Activated naive CD4-positive, alpha-beta T cell treated with anti-CD3 and anti-CD28 coated beads, Interleukin-2, amount 10 ng/mL, durations not matched to agents 7 days and 5 days (primary cell): Measurements from ENCODE around the gene SUGCT.

Experiments
- CTCF ChIA-PET: fragments of 350-600 bp; sonication (Branson Sonifier 250); formaldehyde crosslinking; loops from one replicate; lab custom pipeline; 2021; ENCODE audit warnings: antibody characterized with exemption; lab: Charles Lee
- DNase-seq: peaks from one replicate; pipeline ENCODE4 v3.0.0-alpha.2; 2020
- H3K27ac Mint-ChIP-seq: one replicate; pipeline ENCODE4 v1.8.0; 2021; ENCODE audit warnings: mild to moderate bottlenecking, moderate library complexity, mixed read lengths
- H3K27me3 Mint-ChIP-seq: one replicate; pipeline ENCODE4 v1.8.0; 2021; ENCODE audit warnings: mild to moderate bottlenecking, mixed read lengths
- H3K36me3 Mint-ChIP-seq: one replicate; pipeline ENCODE4 v1.8.0; 2021; ENCODE audit warnings: mixed read lengths
- H3K4me1 Mint-ChIP-seq: one replicate; pipeline ENCODE4 v1.8.0; 2021; ENCODE audit warnings: mixed read lengths
- H3K4me3 Mint-ChIP-seq: one replicate; pipeline ENCODE4 v1.8.0; 2021; ENCODE audit warnings: mild to moderate bottlenecking, moderate library complexity, mixed read lengths
- H3K9me3 Mint-ChIP-seq: one replicate; pipeline ENCODE4 v1.8.0; 2021; ENCODE audit warnings: mixed read lengths

Gene SUGCT

DNA sequence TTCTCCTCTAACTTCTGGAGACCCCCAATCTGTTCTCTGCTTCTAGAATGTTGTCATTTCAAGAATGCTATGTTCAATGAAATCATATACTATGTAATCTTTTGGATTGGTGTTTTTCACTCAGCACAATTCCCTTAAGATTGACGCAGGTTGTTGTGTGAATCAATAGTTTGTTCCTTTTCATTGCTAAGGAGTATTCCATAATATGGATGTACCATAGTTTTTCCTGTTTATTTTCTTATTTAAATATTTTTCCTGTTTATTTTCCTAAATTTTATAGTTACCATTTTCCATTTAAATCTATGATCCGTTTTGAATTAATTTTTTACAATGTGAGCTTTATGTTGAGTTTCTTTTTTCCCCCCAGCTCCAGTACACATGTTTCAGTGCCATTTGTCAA is 604.5 kb downstream of the SUGCT start:
- H3K9me3 Mint-ChIP-seq, result no peaks in the 10 kb centered on the region
- no peaks in the 10 kb centered on the region for H3K4me1 Mint-ChIP-seq
- no peaks in the 10 kb centered on the region for H3K27me3 Mint-ChIP-seq
- CTCF ChIA-PET, result no interaction called here
- H3K4me3 Mint-ChIP-seq, result no peak overlapping the region
- no peak for DNase-seq
- H3K36me3 Mint-ChIP-seq, result no peaks in the 10 kb centered on the region
- H3K27ac Mint-ChIP-seq, result no peak overlapping the region

DNA sequence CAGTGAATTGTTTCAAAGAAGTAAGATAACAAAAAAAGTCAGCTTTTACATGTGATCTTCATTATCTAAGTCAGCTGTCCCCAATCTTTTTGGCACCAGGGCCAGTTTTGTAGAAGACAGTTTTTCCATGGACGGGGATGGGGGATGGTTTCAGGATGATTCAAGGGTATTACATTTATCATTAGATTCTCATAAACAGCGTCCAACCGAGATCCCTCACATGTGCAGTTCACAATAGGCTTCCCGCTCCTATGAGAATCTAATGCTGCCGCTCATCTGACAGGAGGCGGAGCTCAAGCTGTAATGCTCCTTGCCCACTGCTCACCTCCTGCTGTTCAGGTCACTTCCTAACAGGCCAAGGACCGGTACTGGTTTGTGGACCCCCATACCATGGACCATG is 607.5 kb downstream of the SUGCT start:
- Mint-ChIP-seq H3K9me3 (no peaks in the 10 kb centered on the region), H3K27ac (no peak overlapping the region), H3K27me3 (no peaks in the 10 kb centered on the region), H3K4me3 (no peak overlapping the region), H3K4me1 (no peaks in the 10 kb centered on the region), H3K36me3 (no peaks in the 10 kb centered on the region)
- DNase-seq, result no peak
- CTCF ChIA-PET, result interaction anchor here (1.4 kb wide), 1 partner anchor 11 kb away, joined by 3 read pairs; no protein-coding TSS in a partner anchor

DNA sequence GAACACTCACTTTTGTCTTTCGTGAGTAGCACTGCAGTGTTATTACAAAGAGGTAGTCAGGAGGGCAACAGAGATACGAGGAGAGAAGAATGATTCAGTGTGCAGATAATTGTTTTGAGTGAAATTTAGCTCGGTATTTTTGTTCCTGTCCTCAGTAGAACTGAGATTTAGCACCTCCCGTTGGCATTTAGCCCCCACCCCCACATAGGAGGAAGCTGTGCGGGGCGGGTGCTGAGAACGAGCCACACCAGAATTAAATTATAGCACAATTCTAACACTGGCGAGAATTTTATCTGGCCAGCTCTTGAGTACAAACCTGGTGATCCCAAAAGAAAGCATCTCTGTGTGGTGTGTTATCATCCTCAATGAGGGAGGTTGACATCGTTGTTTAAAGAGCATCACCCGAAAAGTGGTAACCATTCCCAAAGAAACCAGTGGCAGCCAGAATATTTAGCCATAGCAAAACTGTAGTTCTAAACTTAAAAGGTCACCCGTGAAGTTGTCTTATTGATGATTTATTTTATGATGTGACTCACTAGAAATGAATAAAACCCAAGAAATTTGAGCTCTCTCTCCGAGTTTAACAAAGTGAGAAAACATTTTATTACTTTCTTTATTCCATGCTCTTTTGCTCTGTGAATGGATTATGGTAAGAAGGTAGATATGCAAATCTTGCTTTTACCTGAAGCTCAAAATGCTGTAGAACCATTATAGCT is 612.2 kb downstream of the SUGCT start:
- H3K4me1 Mint-ChIP-seq, result no peaks in the 10 kb centered on the region
- no peak overlapping the region for H3K4me3 Mint-ChIP-seq
- CTCF ChIA-PET, result interaction anchor here (1.0 to 1.2 kb wide), 2 partner anchors 11 to 14 kb away, joined by 3 to 4 read pairs; no protein-coding TSS in a partner anchor
- H3K27me3 Mint-ChIP-seq, result no peaks in the 10 kb centered on the region
- no peak overlapping the region for H3K27ac Mint-ChIP-seq
- H3K9me3 Mint-ChIP-seq, result no peaks in the 10 kb centered on the region
- DNase-seq, result no peak
- no peaks in the 10 kb centered on the region for H3K36me3 Mint-ChIP-seq

DNA sequence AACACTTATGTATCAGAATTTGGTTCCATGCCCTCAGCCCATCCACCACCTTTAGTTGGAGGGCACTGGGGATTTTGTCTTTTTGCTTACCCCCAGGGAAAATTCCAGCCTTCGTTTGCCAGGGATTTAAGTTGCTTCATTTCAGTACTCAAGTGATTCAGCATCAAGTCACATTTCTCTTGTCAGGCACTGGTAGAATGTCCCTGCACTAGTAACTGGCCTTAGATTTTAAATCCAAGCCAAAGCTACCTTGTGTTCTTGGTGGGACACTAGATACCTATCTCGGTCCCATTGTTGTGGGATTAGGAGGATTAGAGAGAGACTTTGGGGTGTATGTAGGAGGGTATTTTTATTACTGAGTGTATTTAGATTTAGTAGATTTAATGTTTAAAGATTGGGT is 613.1 kb downstream of the SUGCT start:
- Mint-ChIP-seq H3K4me3 (no peak overlapping the region), H3K27me3 (no peaks in the 10 kb centered on the region), H3K36me3 (no peaks in the 10 kb centered on the region), H3K9me3 (no peaks in the 10 kb centered on the region), H3K4me1 (no peaks in the 10 kb centered on the region), H3K27ac (no peak overlapping the region)
- DNase-seq, result no peak
- CTCF ChIA-PET, result interaction anchor here (1.2 kb wide), 1 partner anchor 13 kb away, joined by 4 read pairs; no protein-coding TSS in a partner anchor

DNA sequence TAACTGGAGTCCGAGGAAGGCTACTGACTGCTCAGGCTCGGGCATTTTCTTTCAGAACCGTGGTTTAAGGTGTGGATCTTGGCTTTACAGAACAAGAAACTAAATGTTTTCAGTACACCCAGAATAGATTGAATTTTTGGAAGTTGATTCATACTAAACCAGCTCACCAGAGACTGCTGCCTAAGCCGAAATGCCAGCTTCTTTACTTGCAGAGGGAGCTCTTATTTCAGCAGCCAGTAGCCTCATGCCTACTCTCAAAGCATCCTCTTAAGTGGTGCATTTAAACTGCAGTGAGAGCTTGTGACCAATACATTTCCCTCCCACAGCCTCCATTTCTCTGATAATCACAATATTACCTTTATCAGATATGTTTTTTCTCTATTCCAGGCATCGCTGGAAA is 615.1 kb downstream of the SUGCT start:
- CTCF ChIA-PET, result no interaction called here
- Mint-ChIP-seq H3K9me3 (no peaks in the 10 kb centered on the region), H3K4me1 (no peaks in the 10 kb centered on the region), H3K36me3 (no peaks in the 10 kb centered on the region), H3K4me3 (no peak overlapping the region), H3K27me3 (no peaks in the 10 kb centered on the region), H3K27ac (no peak overlapping the region)
- DNase-seq, result no peak

DNA sequence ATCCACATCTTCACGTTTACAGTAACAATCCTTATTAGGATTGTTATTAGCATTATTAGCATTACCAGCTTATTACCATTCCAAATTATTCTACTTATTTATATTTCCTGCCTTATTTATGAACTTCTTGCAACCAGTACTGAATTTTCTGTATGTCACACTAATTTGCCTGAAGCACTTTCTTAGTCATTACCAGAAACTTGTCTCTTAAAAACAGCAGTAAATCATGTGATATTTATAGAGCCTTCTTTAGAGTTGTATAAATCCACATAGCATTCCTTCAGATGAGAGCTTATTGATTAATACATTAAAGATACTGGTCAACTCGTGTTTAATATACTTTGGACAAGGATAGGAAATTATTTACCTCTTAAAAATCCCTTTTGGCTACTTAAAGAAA is 618.6 kb downstream of the SUGCT start:
- CTCF ChIA-PET, result no interaction called here
- no peaks in the 10 kb centered on the region for H3K27me3 Mint-ChIP-seq
- H3K9me3 Mint-ChIP-seq, result no peaks in the 10 kb centered on the region
- H3K4me3 Mint-ChIP-seq, result no peak overlapping the region
- no peak overlapping the region for H3K27ac Mint-ChIP-seq
- H3K4me1 Mint-ChIP-seq, result peaks cover 5% of the 10 kb centered on the region
- no peaks in the 10 kb centered on the region for H3K36me3 Mint-ChIP-seq
- no peak for DNase-seq

DNA sequence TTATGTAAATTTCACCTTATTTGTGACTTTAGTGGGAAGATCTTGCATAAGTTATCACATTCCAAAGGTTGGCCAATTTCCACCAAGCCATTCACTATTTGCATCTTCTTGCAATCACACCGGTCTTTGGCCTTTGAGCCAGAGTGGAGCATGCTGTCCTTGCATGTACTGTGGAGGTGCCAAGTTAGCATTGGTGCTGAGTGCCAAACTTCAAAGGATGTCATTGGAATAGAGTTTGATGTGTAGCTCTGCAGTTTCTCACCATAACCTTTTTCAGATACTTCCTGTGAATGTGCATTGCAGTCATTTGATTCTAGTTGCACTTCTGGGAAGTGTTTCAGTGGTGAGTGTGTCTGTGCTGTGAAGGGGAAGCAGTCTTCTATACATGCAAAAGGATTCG is 620.6 kb downstream of the SUGCT start:
- Mint-ChIP-seq H3K27ac (no peak overlapping the region), H3K9me3 (no peaks in the 10 kb centered on the region), H3K4me3 (no peak overlapping the region), H3K4me1 (peaks cover 5% of the 10 kb centered on the region), H3K36me3 (no peaks in the 10 kb centered on the region), H3K27me3 (no peaks in the 10 kb centered on the region)
- no peak for DNase-seq
- CTCF ChIA-PET, result no interaction called here

DNA sequence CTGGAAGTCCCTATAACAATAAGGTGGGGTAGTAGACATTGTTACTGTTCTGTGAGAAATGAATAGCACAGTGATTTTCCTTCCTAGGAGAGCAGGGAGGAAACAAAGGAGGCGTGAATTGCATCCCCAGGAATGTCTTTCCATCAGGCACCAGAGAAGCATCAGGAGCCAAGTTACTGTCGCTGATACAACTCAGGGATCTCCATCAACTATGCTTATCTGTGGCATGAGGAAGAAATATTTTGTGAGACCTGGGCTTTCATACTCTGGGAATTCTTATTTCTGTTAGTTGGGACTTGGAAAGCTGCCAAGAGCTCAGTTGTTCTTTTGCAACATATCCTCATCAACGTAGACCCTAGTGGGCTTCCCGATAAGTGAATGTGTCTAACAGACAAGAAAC is 622.3 kb downstream of the SUGCT start:
- Mint-ChIP-seq H3K27ac (no peak overlapping the region), H3K4me3 (no peak overlapping the region), H3K9me3 (no peaks in the 10 kb centered on the region), H3K36me3 (no peaks in the 10 kb centered on the region), H3K4me1 (peaks cover 5% of the 10 kb centered on the region), H3K27me3 (no peaks in the 10 kb centered on the region)
- CTCF ChIA-PET, result no interaction called here
- no peak for DNase-seq

DNA sequence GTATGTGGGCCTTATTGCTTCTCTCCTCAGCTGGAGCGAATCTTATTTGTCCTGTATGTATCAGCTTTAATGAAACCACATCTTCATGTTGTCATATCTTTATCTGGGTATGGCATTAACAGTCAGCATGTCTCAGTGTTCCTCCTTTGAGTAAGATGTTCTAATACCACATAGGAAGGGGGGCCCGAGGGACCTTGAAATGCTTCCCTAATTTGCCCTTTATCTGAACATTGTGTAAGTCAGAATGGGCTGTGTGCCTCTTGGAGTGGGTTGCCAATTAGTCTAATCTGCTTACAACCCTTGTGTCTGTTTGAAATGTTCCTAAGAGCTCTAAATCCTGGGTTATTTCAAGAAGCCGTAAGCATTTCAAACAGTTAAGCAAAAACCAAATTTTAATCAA is 623.8 kb downstream of the SUGCT start:
- H3K4me3 Mint-ChIP-seq, result no peak overlapping the region
- DNase-seq, result no peak
- H3K27ac Mint-ChIP-seq, result no peak overlapping the region
- H3K36me3 Mint-ChIP-seq, result no peaks in the 10 kb centered on the region
- no peaks in the 10 kb centered on the region for H3K9me3 Mint-ChIP-seq
- no peaks in the 10 kb centered on the region for H3K27me3 Mint-ChIP-seq
- peaks cover 5% of the 10 kb centered on the region for H3K4me1 Mint-ChIP-seq
- CTCF ChIA-PET, result interaction anchor here (0.8 kb wide), 1 partner anchor 12 kb away, joined by 3 read pairs; no protein-coding TSS in a partner anchor

DNA sequence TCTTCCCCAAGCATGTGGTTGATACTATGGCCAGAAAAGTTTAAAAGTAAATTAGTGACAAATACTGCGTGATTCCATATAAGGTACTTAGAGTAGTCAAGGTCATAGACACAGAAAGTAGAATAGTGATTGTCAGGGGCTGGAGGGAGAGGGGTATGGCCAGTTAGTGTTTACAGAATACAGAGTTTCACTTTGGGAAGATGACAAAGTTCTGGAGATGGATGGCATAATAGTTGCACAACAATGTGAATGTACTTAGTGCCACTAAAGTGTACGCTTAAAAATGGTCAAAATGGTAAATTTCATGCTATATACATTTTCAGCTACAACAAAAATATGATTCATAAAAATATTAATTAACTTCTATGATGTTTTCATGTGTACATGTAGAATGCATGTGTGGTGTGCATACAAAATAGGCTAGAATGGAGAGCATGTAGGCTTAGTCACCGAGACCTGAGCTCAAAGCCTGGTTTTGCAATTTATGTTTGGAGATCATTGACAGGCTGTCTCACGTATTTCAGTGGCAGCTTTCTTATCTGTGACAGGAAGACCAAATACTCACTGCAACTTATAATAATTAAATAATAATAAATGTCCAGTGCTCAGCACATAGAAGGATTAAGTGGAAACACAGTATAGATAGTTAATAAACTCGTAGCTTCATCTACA is 625.6 kb downstream of the SUGCT start:
- no peaks in the 10 kb centered on the region for H3K9me3 Mint-ChIP-seq
- no peak overlapping the region for H3K4me3 Mint-ChIP-seq
- H3K27ac Mint-ChIP-seq, result no peak overlapping the region
- CTCF ChIA-PET, result interaction anchor here (1.2 kb wide), 1 partner anchor 13 kb away, joined by 4 read pairs; no protein-coding TSS in a partner anchor
- no peaks in the 10 kb centered on the region for H3K36me3 Mint-ChIP-seq
- peaks cover 3% of the 10 kb centered on the region for H3K4me1 Mint-ChIP-seq
- no peak for DNase-seq
- H3K27me3 Mint-ChIP-seq, result no peaks in the 10 kb centered on the region

DNA sequence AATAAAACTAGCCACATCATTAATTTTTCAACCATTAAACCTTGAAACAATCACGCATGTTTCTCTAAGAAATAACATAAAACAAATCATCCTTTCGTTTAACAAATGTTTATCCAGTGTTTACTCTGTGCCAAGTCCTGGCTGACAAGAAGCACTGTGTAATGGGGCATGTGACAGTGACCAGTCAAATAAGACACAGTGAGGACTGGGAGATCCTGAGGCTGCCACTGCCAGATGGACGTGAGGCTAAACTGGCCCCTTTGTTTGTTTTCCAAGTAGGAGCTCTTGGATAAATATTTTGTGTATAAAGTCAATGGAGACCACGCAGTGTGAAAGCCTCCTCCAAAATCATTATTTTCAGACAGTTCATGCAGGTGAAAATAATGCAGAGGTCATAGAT is 626.2 kb downstream of the SUGCT start:
- no peaks in the 10 kb centered on the region for H3K27me3 Mint-ChIP-seq
- H3K27ac Mint-ChIP-seq, result no peak overlapping the region
- H3K4me1 Mint-ChIP-seq, result peaks cover 2% of the 10 kb centered on the region
- H3K9me3 Mint-ChIP-seq, result no peaks in the 10 kb centered on the region
- no peaks in the 10 kb centered on the region for H3K36me3 Mint-ChIP-seq
- CTCF ChIA-PET, result interaction anchor here (1.2 kb wide), 1 partner anchor 14 kb away, joined by 4 read pairs; no protein-coding TSS in a partner anchor
- H3K4me3 Mint-ChIP-seq, result no peak overlapping the region
- DNase-seq, result no peak

DNA sequence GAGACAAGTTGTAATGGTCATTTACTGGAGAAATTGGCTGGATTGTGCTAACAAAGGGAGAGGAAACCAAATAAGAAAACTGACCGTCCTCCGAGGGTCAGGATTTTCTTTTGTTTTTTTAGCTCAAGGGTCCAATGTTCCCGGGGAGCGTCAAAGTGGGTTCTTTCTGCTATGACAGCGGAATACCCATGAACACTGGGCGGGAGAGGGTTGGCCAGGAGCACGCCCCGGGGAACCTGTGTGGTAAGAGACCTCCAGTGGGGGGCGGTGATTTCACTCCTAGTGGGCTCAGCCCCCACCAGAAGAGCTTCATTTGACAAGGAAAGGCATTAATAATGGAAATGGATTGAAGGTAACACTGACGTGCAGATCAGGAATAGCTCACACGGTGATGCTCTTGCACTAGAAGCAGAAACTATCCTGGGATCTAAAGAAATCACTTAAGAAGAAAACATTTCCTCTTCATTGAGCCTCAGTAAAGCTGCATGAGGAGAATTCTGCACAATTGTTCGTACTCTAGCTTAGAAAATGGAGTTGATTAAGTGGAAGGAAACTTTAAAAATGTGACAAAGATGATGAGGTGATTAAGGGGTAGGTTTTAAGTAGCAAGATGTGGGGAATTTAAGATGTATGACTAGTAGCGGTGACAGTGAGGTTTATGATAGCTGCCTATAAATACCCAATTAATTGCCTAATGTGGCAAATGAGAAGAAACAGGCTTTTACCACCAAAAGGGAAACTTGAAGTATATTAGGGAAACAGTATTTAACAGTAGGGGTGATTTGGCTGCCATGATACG is 627.2 kb downstream of the SUGCT start:
- CTCF ChIA-PET, result interaction anchor here (1.2 kb wide), 1 partner anchor 15 kb away, joined by 4 read pairs; no protein-coding TSS in a partner anchor
- Mint-ChIP-seq H3K27me3 (no peaks in the 10 kb centered on the region), H3K9me3 (no peaks in the 10 kb centered on the region), H3K36me3 (no peaks in the 10 kb centered on the region), H3K4me3 (no peak overlapping the region), H3K27ac (no peak overlapping the region), H3K4me1 (no peaks in the 10 kb centered on the region)
- no peak for DNase-seq

DNA sequence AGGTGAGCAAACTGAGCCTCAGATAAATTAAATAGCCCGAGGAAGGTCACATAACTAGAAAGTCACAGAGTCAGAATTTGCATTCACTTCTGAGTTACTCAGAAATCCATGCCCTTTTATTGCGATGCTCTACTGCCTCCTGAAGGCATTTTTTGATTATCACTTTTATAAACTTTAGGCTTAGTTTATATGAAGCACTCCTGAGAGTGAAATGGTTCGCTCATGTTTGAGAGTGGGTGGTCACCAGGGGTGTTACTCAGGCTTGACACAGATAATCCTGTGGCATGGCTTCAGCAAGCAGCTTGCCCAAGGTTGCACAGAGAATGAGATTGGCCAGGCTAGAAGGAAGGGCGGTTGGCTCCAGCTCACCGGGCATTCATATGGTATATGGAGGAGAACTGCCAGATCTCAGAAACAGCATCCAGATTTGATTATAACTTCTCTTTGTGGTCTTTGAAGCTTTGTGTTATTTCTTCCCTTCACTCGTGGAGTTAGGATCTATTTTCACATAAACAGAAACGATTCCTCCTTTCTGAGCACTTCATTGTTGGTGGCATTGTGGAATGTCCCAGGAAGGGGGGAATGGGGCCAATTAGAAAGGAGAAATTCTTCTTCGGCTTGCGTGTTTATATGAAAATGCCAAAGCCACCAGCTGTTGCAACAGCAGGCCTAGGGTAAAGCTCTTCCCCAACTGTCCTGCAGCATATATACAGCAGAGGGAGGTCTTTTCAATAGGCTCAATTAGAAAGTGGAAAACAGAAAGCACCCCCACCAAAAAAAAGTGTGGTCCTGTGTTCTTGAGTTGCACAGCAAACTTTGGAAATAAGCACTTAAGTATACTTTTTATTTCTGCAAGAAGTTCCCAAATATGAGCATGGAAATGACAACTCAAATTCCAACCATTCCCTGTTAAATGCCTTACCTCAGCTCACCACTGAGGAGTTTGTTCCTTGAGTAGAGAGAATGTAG is 628.8 kb downstream of the SUGCT start:
- no peak for DNase-seq
- H3K4me3 Mint-ChIP-seq, result no peak overlapping the region
- H3K9me3 Mint-ChIP-seq, result no peaks in the 10 kb centered on the region
- CTCF ChIA-PET, result no interaction called here
- no peaks in the 10 kb centered on the region for H3K27me3 Mint-ChIP-seq
- no peaks in the 10 kb centered on the region for H3K4me1 Mint-ChIP-seq
- no peaks in the 10 kb centered on the region for H3K36me3 Mint-ChIP-seq
- H3K27ac Mint-ChIP-seq, result no peak overlapping the region
